NB4 (cell line): ENCODE data around the gene ACOT9.

Experiments
- CTCF ChIP-seq: IDR thresholded peaks from one replicate; pipeline ENCODE4 v1.5.1; 2012; ENCODE audit warnings: low read depth, low read length
- POLR2A ChIP-seq: IDR thresholded peaks from 2 replicates; pipeline ENCODE4 v1.6.1; 2011; ENCODE audit warnings: mild to moderate bottlenecking; ENCODE audit not compliant: insufficient read length; ENCODE audit errors: extremely low read depth

GRCh38 chrX:23659339-23659738 lies 83.7 kb downstream of the ACOT9 start:
- TF ChIP-seq POLR2A: no peak
- no peak for TF ChIP-seq CTCF
